ENCODE data around the gene SLC6A1. TPM values are rescaled to one million over a fixed set of nuclear protein-coding genes. Genes with fewer than 3 reads are reported as not detected.
A peak's percentile ranks its signal among the peaks of the same experiment; 100 is the strongest.

SLC6A1 gene
- total RNA-seq, 4 donors from 2014 or later = 0.34 to 0.78 (median 0.46) TPM

GRCh38 chr3:10982782-10983181 lies 9.8 kb upstream of the SLC6A1 start:
- Histone ChIP-seq H3K9me3 (no peaks in the 10 kb centered on the region), H3K27me3 (peaks cover 0 to 3% (median 0%) of the 10 kb centered on the region in 4 donors), H3K36me3 (no peaks in the 10 kb centered on the region), H3K4me1 (peaks cover 12 to 17% (median 14%) of the 10 kb centered on the region in 4 donors), H3K27ac (replicated peaks in 1 of 4) (no peak overlapping the region), H3K4me3 (peak overlapping the region in 1 of 4 donors; percentile 9)
- intact Hi-C loops (cut with DNase I) = no loop called here
- DNase-seq (ENCODE audit: extremely low spot score) = no peak
- WGBS = 4% methylated on average over 4 of the region's 4 CpGs
- TF ChIP-seq EP300 (IDR thresholded peaks at IDR 0.05) (no peak), CTCF (IDR thresholded peaks at IDR 0.05) (no peak), POLR2A (IDR thresholded peaks at IDR 0.05; ENCODE audit: low read depth) (no peak), POLR2AphosphoS5 (IDR thresholded peaks at IDR 0.05) (no peak)

- no peak for DNase-seq (ENCODE audit: extremely low spot score)
- Histone ChIP-seq H3K27me3 (peaks cover 0 to 3% (median 0%) of the 10 kb centered on the region in 4 donors), H3K36me3 (no peaks in the 10 kb centered on the region), H3K4me3 (peak overlapping the region in 1 of 4 donors; percentile 9), H3K4me1 (peaks cover 12 to 17% (median 14%) of the 10 kb centered on the region in 4 donors), H3K27ac (replicated peaks in 1 of 4) (no peak overlapping the region), H3K9me3 (no peaks in the 10 kb centered on the region)
- TF ChIP-seq CTCF (IDR thresholded peaks at IDR 0.05) (peak; percentile 54 to 79 (median 59)), EP300 (IDR thresholded peaks at IDR 0.05) (no peak), POLR2AphosphoS5 (IDR thresholded peaks at IDR 0.05) (no peak), POLR2A (IDR thresholded peaks at IDR 0.05; ENCODE audit: low read depth) (no peak)
- WGBS = 28% methylated on average over 6 of the region's 7 CpGs
- intact Hi-C loops (cut with DNase I) = no loop called here
These were observed 9.2 kb upstream of the SLC6A1 start for GRCh38 chr3:10983219-10983916.

GRCh38 chr3:10984371-10984896 lies 8.1 kb upstream of the SLC6A1 start:
- intact Hi-C loops (cut with DNase I) = no loop called here
- no peak for TF ChIP-seq EP300 (IDR thresholded peaks at IDR 0.05)
- TF ChIP-seq POLR2A (IDR thresholded peaks at IDR 0.05; ENCODE audit: low read depth) = no peak
- TF ChIP-seq POLR2AphosphoS5 (IDR thresholded peaks at IDR 0.05) = no peak
- TF ChIP-seq CTCF (IDR thresholded peaks at IDR 0.05) = no peak
- Histone ChIP-seq H3K27me3 (peaks cover 0 to 3% (median 0%) of the 10 kb centered on the region in 4 donors), H3K36me3 (no peaks in the 10 kb centered on the region), H3K4me1 (peaks cover 12 to 17% (median 14%) of the 10 kb centered on the region in 4 donors), H3K9me3 (no peaks in the 10 kb centered on the region), H3K27ac (replicated peaks in 1 of 4) (no peak overlapping the region), H3K4me3 (no peak overlapping the region)
- 96% methylated on average over 1 of the region's 1 CpG for WGBS
- DNase-seq (ENCODE audit: extremely low spot score) = no peak

GRCh38 chr3:10985181-10985580 lies 7.4 kb upstream of the SLC6A1 start:
- intact Hi-C loops (cut with DNase I) = no loop called here
- no peaks in the 10 kb centered on the region for H3K9me3 ChIP-seq
- peaks cover 12 to 17% (median 14%) of the 10 kb centered on the region in 4 donors for H3K4me1 ChIP-seq
- H3K27me3 ChIP-seq = peaks cover 0 to 3% (median 0%) of the 10 kb centered on the region in 4 donors
- no peak for TF ChIP-seq EP300 (IDR thresholded peaks at IDR 0.05)
- H3K27ac ChIP-seq (replicated peaks in 1 of 4) = no peak overlapping the region
- no peaks in the 10 kb centered on the region for H3K36me3 ChIP-seq
- no peak overlapping the region for H3K4me3 ChIP-seq
- 59% methylated on average over 1 of the region's 1 CpG for WGBS
- DNase-seq (ENCODE audit: extremely low spot score) = no peak

- no peak for DNase-seq (ENCODE audit: extremely low spot score)
- WGBS = 81% methylated on average over 5 of the region's 5 CpGs
- H3K9me3 ChIP-seq = no peaks in the 10 kb centered on the region
- TF ChIP-seq POLR2AphosphoS5 (IDR thresholded peaks at IDR 0.05) (no peak), POLR2A (IDR thresholded peaks at IDR 0.05; ENCODE audit: low read depth) (no peak), CTCF (IDR thresholded peaks at IDR 0.05) (no peak), EP300 (IDR thresholded peaks at IDR 0.05) (no peak)
- intact Hi-C loops (cut with DNase I) = no loop called here
- peaks cover 0 to 11% (median 0%) of the 10 kb centered on the region in 4 donors for H3K27me3 ChIP-seq
- no peak overlapping the region for H3K27ac ChIP-seq (replicated peaks in 1 of 4)
- no peak overlapping the region for H3K4me3 ChIP-seq
- no peaks in the 10 kb centered on the region for H3K36me3 ChIP-seq
- H3K4me1 ChIP-seq = peaks cover 12 to 17% (median 14%) of the 10 kb centered on the region in 4 donors
These were observed 6.0 kb upstream of the SLC6A1 start for GRCh38 chr3:10986592-10986991.
